CD4-positive, CD25-positive, alpha-beta regulatory T cell (primary cell): ENCODE data around the gene IGFL3. TPM values are rescaled to one million over a fixed set of nuclear protein-coding genes. Genes with fewer than 3 reads are reported as not detected.

ENCODE experiments used
- ATAC-seq, 2 donors: fragments of 150-1000 bp; cut with Tn5 transposase; one replicate each; pipeline ENCODE4 v1.10.0; 2021; ENCODE audit warnings: low read depth in 2 of 2, moderate number of reproducible peaks in 2 of 2, moderate library complexity in 1 of 2
- DNase-seq, 3 donors: peaks; one replicate each; pipeline versions ENCODE4 v3.0.0 to v3.0.0-alpha.2; 2012 to 2022; ENCODE audit warnings: mixed read lengths in 1 of 3
- H3K27ac ChIP-seq: one replicate; pipeline ENCODE4 v1.7.0; 2013; ENCODE audit warnings: mild to moderate bottlenecking, low read length; ENCODE audit not compliant: insufficient read depth, poor library complexity, severe bottlenecking
- H3K27me3 ChIP-seq: one replicate; pipeline ENCODE4 v1.7.0; 2013; ENCODE audit warnings: low read length; ENCODE audit not compliant: control insufficient read depth, insufficient read depth
- H3K36me3 ChIP-seq: one replicate; pipeline ENCODE4 v1.7.0; 2013; ENCODE audit warnings: mild to moderate bottlenecking, low read length, moderate library complexity; ENCODE audit not compliant: control insufficient read depth, insufficient read depth
- H3K4me1 ChIP-seq: 2 replicates; pipeline ENCODE4 v1.7.0; 2013; ENCODE audit warnings: mild to moderate bottlenecking, low read length; ENCODE audit not compliant: insufficient read depth, control insufficient read depth, poor library complexity, severe bottlenecking
- H3K4me3 ChIP-seq: one replicate; pipeline ENCODE4 v1.7.0; 2013; ENCODE audit warnings: low read depth, mild to moderate bottlenecking, low read length, moderate library complexity
- H3K9me3 ChIP-seq, 2 experiments: 1 replicate in 1 of 2; 2 replicates in 1 of 2; pipeline ENCODE4 v1.7.0; 2013; ENCODE audit warnings: low read length in 2 of 2, mild to moderate bottlenecking in 1 of 2, moderate library complexity in 1 of 2; ENCODE audit not compliant: control insufficient read depth in 2 of 2
- H3K27ac Mint-ChIP-seq, 3 donors: one replicate each; pipeline ENCODE4 v1.8.0; 2020 to 2022; ENCODE audit warnings: mild to moderate bottlenecking in 3 of 3, mixed read lengths in 3 of 3, moderate library complexity in 2 of 3
- H3K27me3 Mint-ChIP-seq: one replicate; pipeline ENCODE4 v1.8.0; 2022; ENCODE audit warnings: mild to moderate bottlenecking, mixed read lengths
- H3K36me3 Mint-ChIP-seq: one replicate; pipeline ENCODE4 v1.8.0; 2020; ENCODE audit warnings: mixed read lengths
- H3K4me1 Mint-ChIP-seq, 4 donors: one replicate each; pipeline ENCODE4 v1.8.0; 2020 to 2022; ENCODE audit warnings: mixed read lengths in 4 of 4, mild to moderate bottlenecking in 1 of 4
- H3K4me3 Mint-ChIP-seq, 4 donors: one replicate each; pipeline ENCODE4 v1.8.0; 2020 to 2022; ENCODE audit warnings: mild to moderate bottlenecking in 4 of 4, mixed read lengths in 4 of 4, moderate library complexity in 3 of 4
- H3K9me3 Mint-ChIP-seq, 7 donors: one replicate each; pipeline ENCODE4 v1.8.0; 2020 to 2022; ENCODE audit warnings: mixed read lengths in 7 of 7, mild to moderate bottlenecking in 3 of 7, moderate library complexity in 2 of 7
- polyA plus RNA-seq, 4 donors: library from polyadenylated mRNA; unstranded; fragments of 300-500 nt; fragmentation: Illumina TruSeq; gene quantifications; one replicate each; pipeline ENCODE4 v1.2.3, GENCODE V29; 2021
- total RNA-seq: library from RNA; stranded (reverse); gene quantifications from one replicate; pipeline ENCODE4 v1.2.3, GENCODE V29; 2022

The IGFL3 gene
- total and polyA plus RNA-seq, 5 donors from 2014 or later, result not detected

DNA sequence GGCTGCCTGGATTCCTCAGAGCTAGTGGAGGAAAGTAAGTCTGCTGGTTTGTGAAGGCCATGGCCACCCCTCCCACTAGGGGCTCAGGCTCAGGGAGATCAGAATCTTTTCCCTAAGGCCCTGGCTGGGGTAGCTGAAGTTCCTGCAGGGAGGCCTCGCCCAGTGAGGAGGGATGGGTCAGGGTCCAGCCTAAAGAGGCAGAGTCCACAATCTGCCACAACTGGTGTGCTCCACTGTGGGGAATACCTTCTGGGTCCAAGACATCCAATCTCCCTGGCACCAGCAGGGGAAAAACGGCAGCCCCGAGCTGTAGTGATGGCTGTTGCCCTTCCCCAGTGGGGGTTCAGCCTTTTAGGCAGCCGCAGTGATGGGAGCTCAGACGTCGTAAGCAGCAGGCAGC lies 23.2 kb downstream of the IGFL3 start:
- peaks cover 7 to 8% of the 10 kb centered on the region in 2 experiments for H3K9me3 ChIP-seq
- Mint-ChIP-seq H3K27ac (no peak overlapping the region), H3K4me3 (peak overlapping the region in 1 of 4 donors; percentile 56), H3K36me3 (peaks cover 3% of the 10 kb centered on the region), H3K27me3 (peaks cover 18% of the 10 kb centered on the region), H3K9me3 (peaks cover 0 to 23% (median 3%) of the 10 kb centered on the region in 7 donors), H3K4me1 (no peaks in the 10 kb centered on the region)
- no peak for DNase-seq
- H3K27me3 ChIP-seq, result peaks cover 3% of the 10 kb centered on the region
- ATAC-seq, result no peak
- no peak overlapping the region for H3K27ac ChIP-seq
- H3K4me1 ChIP-seq, result no peaks in the 10 kb centered on the region
- H3K36me3 ChIP-seq, result no peaks in the 10 kb centered on the region
- no peak overlapping the region for H3K4me3 ChIP-seq

DNA sequence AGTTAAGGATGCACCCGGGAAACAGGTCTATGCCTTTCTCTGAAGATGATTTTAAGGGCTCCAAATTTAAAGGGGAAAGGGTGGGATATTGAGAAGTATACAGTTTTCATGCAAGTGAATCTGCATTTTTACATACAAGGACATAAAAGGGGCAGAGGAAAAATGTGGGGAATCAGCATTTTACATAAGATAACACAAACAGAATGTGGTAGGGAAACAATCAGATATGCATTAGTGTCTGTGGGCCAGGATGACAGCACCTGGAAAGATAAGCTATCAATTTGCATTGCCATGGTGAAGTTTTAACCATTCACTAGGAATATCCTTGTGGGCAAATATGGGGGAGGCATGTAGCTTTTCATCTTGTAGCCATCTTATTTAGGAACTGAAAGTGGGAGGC lies 24.1 kb downstream of the IGFL3 start:
- Histone ChIP-seq H3K27me3 (peaks cover 3% of the 10 kb centered on the region), H3K36me3 (no peaks in the 10 kb centered on the region), H3K4me1 (no peaks in the 10 kb centered on the region), H3K4me3 (no peak overlapping the region), H3K27ac (no peak overlapping the region), H3K9me3 (peaks cover 7 to 8% of the 10 kb centered on the region in 2 experiments)
- H3K4me3 Mint-ChIP-seq, result no peak overlapping the region
- no peaks in the 10 kb centered on the region for H3K4me1 Mint-ChIP-seq
- peaks cover 21% of the 10 kb centered on the region for H3K27me3 Mint-ChIP-seq
- peaks cover 3% of the 10 kb centered on the region for H3K36me3 Mint-ChIP-seq
- DNase-seq, result no peak
- ATAC-seq, result no peak
- peaks cover 0 to 24% (median 3%) of the 10 kb centered on the region in 7 donors for H3K9me3 Mint-ChIP-seq
- no peak overlapping the region for H3K27ac Mint-ChIP-seq

GRCh38 chr19:46090444-46090843 lies 34.0 kb downstream of the IGFL3 start:
- no peak for ATAC-seq
- Mint-ChIP-seq H3K4me3 (no peak overlapping the region), H3K27ac (no peak overlapping the region), H3K9me3 (peaks cover 0 to 35% (median 15%) of the 10 kb centered on the region in 7 donors), H3K27me3 (peaks cover 26% of the 10 kb centered on the region), H3K36me3 (no peaks in the 10 kb centered on the region), H3K4me1 (no peaks in the 10 kb centered on the region)
- H3K36me3 ChIP-seq, result no peaks in the 10 kb centered on the region
- H3K27me3 ChIP-seq, result peaks cover 16% of the 10 kb centered on the region
- no peak overlapping the region for H3K27ac ChIP-seq
- no peaks in the 10 kb centered on the region for H3K4me1 ChIP-seq
- H3K4me3 ChIP-seq, result no peak overlapping the region
- no peak for DNase-seq
- peaks cover 17 to 21% of the 10 kb centered on the region in 2 experiments for H3K9me3 ChIP-seq

GRCh38 chr19:46089432-46089831 lies 35.1 kb downstream of the IGFL3 start:
- Histone ChIP-seq H3K27ac (no peak overlapping the region), H3K4me3 (no peak overlapping the region), H3K36me3 (no peaks in the 10 kb centered on the region), H3K27me3 (peaks cover 21% of the 10 kb centered on the region), H3K4me1 (no peaks in the 10 kb centered on the region), H3K9me3 (peaks cover 27 to 28% of the 10 kb centered on the region in 2 experiments)
- no peaks in the 10 kb centered on the region for H3K4me1 Mint-ChIP-seq
- DNase-seq (no peak), ATAC-seq (no peak)
- no peak overlapping the region for H3K27ac Mint-ChIP-seq
- H3K4me3 Mint-ChIP-seq, result no peak overlapping the region
- H3K9me3 Mint-ChIP-seq, result peaks cover 0 to 44% (median 11%) of the 10 kb centered on the region in 7 donors
- H3K27me3 Mint-ChIP-seq, result peaks cover 20% of the 10 kb centered on the region
- no peaks in the 10 kb centered on the region for H3K36me3 Mint-ChIP-seq

DNA sequence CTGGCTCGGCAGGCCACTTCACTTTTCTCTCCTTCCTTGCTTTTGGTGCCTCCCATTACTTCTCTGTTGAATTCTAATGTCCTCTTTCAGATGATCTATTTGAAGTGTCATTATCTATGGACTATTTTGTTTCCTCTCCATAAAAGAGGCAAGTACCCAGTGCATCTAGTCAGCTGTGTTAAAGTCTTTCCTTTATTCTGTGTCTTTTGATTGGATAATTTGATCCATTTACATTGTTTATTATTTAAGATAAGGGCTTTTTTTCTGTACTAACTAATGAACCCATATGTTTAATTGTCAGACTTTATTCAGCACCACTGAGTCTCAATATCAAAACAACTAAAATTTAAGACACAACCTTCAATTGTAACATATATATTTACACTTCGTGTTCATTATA lies 36.4 kb downstream of the IGFL3 start:
- Histone ChIP-seq H3K4me3 (no peak overlapping the region), H3K27ac (no peak overlapping the region), H3K27me3 (peaks cover 24% of the 10 kb centered on the region), H3K4me1 (no peaks in the 10 kb centered on the region), H3K36me3 (no peaks in the 10 kb centered on the region), H3K9me3 (peaks cover 28 to 29% of the 10 kb centered on the region in 2 experiments)
- ATAC-seq (no peak), DNase-seq (no peak)
- H3K27ac Mint-ChIP-seq, result no peak overlapping the region
- peaks cover 32% of the 10 kb centered on the region for H3K27me3 Mint-ChIP-seq
- H3K9me3 Mint-ChIP-seq, result peaks cover 0 to 52% (median 17%) of the 10 kb centered on the region in 7 donors
- H3K36me3 Mint-ChIP-seq, result no peaks in the 10 kb centered on the region
- no peak overlapping the region for H3K4me3 Mint-ChIP-seq
- no peaks in the 10 kb centered on the region for H3K4me1 Mint-ChIP-seq

DNA sequence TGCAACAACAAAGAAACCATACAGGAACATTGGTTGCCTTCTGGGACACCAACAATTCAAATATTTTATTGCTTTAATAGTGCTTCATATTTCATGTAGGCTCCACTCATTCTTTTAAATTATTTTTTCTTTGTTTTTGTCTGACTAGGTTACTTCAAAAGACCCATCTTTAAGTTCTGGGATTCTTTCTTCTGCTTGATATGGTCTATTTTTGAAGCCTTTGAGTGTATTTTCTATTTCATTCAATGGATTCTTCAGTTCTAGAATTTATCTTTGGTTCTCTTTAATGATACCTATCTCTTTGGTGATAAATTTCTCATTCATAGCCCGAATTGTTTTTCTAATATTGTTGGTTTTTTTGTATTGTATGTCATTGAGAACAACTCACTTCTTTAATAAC lies 38.6 kb downstream of the IGFL3 start:
- Mint-ChIP-seq H3K4me3 (no peak overlapping the region), H3K27me3 (peaks cover 47% of the 10 kb centered on the region), H3K9me3 (peaks cover 0 to 52% (median 17%) of the 10 kb centered on the region in 7 donors), H3K4me1 (no peaks in the 10 kb centered on the region), H3K27ac (no peak overlapping the region), H3K36me3 (no peaks in the 10 kb centered on the region)
- H3K4me1 ChIP-seq, result no peaks in the 10 kb centered on the region
- DNase-seq (no peak), ATAC-seq (no peak)
- no peak overlapping the region for H3K4me3 ChIP-seq
- H3K27ac ChIP-seq, result no peak overlapping the region
- peaks cover 28% of the 10 kb centered on the region for H3K27me3 ChIP-seq
- H3K9me3 ChIP-seq, result peaks cover 28 to 29% of the 10 kb centered on the region in 2 experiments
- no peaks in the 10 kb centered on the region for H3K36me3 ChIP-seq

GRCh38 chr19:46082728-46083050 lies 41.8 kb downstream of the IGFL3 start:
- H3K27ac Mint-ChIP-seq, result no peak overlapping the region

GRCh38 chr19:46081928-46082727 lies 42.4 kb downstream of the IGFL3 start:
- H3K36me3 Mint-ChIP-seq, result no peaks in the 10 kb centered on the region
- Histone ChIP-seq H3K27me3 (peaks cover 38% of the 10 kb centered on the region), H3K9me3 (peaks cover 22 to 28% of the 10 kb centered on the region in 2 experiments), H3K36me3 (no peaks in the 10 kb centered on the region), H3K4me3 (no peak overlapping the region), H3K4me1 (no peaks in the 10 kb centered on the region), H3K27ac (no peak overlapping the region)
- peak in 1 of 3 donors; percentile 25 for DNase-seq
- H3K9me3 Mint-ChIP-seq, result peaks cover 0 to 42% (median 11%) of the 10 kb centered on the region in 7 donors
- peaks cover 0 to 3% (median 0%) of the 10 kb centered on the region in 4 donors for H3K4me1 Mint-ChIP-seq
- peaks cover 65% of the 10 kb centered on the region for H3K27me3 Mint-ChIP-seq
- H3K27ac Mint-ChIP-seq, result no peak overlapping the region
- H3K4me3 Mint-ChIP-seq, result no peak overlapping the region
- ATAC-seq, result no peak

More at GRCh38 chr19:46082728-46083050, 41.8 kb downstream of the IGFL3 start:
- peaks cover 0 to 45% (median 13%) of the 10 kb centered on the region in 7 donors for H3K9me3 Mint-ChIP-seq
- H3K4me1 ChIP-seq, result no peaks in the 10 kb centered on the region
- no peak overlapping the region for H3K4me3 ChIP-seq
- no peaks in the 10 kb centered on the region for H3K4me1 Mint-ChIP-seq
- H3K9me3 ChIP-seq, result peaks cover 22 to 28% of the 10 kb centered on the region in 2 experiments
- no peak overlapping the region for H3K27ac ChIP-seq
- no peak overlapping the region for H3K4me3 Mint-ChIP-seq
- ATAC-seq (no peak), DNase-seq (no peak)
- peaks cover 32% of the 10 kb centered on the region for H3K27me3 ChIP-seq
- no peaks in the 10 kb centered on the region for H3K36me3 Mint-ChIP-seq
- H3K36me3 ChIP-seq, result no peaks in the 10 kb centered on the region
- peaks cover 59% of the 10 kb centered on the region for H3K27me3 Mint-ChIP-seq
